ENCODE results near the gene GFER. TPM values are rescaled to one million over a fixed set of nuclear protein-coding genes. Genes with fewer than 3 reads are reported as not detected.
A peak's percentile ranks its signal among the peaks of the same experiment; 100 is the strongest.
"Not testable (repeated sequence)": the region's sequence is repeated elsewhere in the genome, so short reads cannot be mapped to it uniquely, and the experiment has no call there.

GFER gene
- total and polyA plus RNA-seq, 9 of the 15 experiments (the other 6 are each of a cell fraction or from before 2014, with no cell fraction given), result 4.3 to 53.7 (median 19.8) TPM

DNA sequence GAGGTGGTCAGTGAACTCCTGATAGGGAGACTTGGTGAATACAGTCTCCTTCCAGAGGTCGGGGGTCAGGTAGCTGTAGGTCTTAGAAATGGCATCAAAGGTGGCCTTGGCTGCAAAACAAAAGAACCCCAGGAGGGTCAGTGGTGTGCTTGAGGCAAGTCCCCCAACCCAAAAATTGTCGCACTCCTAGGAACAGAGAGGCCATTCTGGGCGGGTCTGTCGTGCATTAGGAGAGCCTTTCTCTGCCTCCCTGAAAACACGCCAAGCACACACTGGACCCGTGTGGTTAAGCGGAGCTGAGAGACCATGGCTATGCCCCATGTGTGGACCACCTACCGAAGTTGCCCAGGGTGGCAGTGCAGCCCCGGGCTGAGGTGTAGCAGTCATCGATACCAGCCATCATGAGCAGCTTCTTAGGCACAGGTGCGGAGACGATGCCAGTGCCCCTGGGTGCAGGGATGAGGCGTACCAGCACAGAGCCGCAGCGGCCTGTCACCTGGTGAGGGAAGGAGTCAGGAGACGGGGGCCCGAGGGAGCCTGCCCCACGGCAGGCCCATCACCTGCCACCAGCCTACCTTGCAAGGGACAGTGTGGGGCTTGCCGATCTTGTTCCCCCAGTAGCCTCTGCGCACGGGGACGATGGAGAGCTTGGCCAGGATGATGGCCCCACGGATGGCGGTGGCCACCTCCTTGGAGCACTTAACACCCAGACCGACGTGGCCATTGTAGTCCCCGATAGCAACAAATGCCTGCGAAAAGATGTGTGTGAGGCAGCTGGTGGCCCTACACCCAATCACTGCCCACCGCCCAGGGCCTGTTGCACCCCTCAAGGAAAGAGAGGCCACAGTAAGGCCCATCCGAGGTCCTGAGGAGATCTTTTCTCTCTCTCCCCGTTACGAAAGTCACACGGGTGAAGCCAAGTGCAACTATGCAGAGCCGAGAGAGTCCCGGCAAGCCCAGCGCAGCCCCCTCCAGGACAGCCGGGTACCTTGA, 21.5 kb upstream of the GFER start:
- ChIA-PET POLR2A (interaction anchor here (0.9 to 3.9 kb wide), 8 partner anchors 9 to 191 kb away, joined by 3 to 44 read pairs (median 4); partner anchors contain the start of genes EME2, MRPS34, RPL3L and TBL3), CTCF (ENCODE audit: low intra/inter-chr PET ratio) (interaction anchor here (0.7 kb wide), 1 partner anchor 65 kb away, joined by 4 read pairs; no protein-coding TSS in a partner anchor)
- in situ Hi-C loops (cut with MboI); FAIRE-seq; H3K9me3 ChIP-seq (replicated peaks; ENCODE audit: control insufficient read depth, insufficient read depth, low read depth, low read length); H3K27me3 ChIP-seq (ENCODE audit: control insufficient read depth in 2 of 2, insufficient read depth in 2 of 2, low read length in 2 of 2); H3K9me1 ChIP-seq (ENCODE audit: control insufficient read depth, insufficient read depth, low read length); ATAC-seq; H2AFZ ChIP-seq (ENCODE audit: low read depth, low read length); intact Hi-C loops (cut with micrococcal nuclease): not testable (repeated sequence)
- DNase-seq (ENCODE audit: extremely low read depth in 1 of 4, low spot score in 3 of 4), result peak in 1 of 4 experiments; percentile 19
- BruUV-seq (replicated peaks), result TSS peak; percentile 85
- H3K4me1 ChIP-seq (replicated peaks in 1 of 2; ENCODE audit: control insufficient read depth in 2 of 2, insufficient read depth in 2 of 2, low read length in 2 of 2), result peaks cover 8 to 62% of the 10 kb centered on the region in 2 experiments; a peak in 4 of 5 replicates
- peaks cover 35% of the 10 kb centered on the region for H4K20me1 ChIP-seq (replicated peaks; ENCODE audit: control insufficient read depth, insufficient read depth, low read length)
- 17% methylated on average over 31 of the region's 37 CpGs for WGBS (ENCODE audit: insufficient coverage, low coverage, missing lambda C conversion rate)
- H3K79me2 ChIP-seq (ENCODE audit: control insufficient read depth, insufficient read depth, low read length), result peaks cover 75% of the 10 kb centered on the region
- H3K4me3 ChIP-seq, result peak overlapping the region; percentile 89
- H3K4me2 ChIP-seq (ENCODE audit: insufficient read depth, low read length), result peak overlapping the region; percentile 100
- H3K9ac ChIP-seq (ENCODE audit: insufficient read depth in 1 of 2, low read depth in 2 of 2, low read length in 2 of 2), result peak overlapping the region; percentile 93 to 94
- peaks cover 38% of the 10 kb centered on the region for H3K36me3 ChIP-seq (ENCODE audit: control insufficient read depth, insufficient read depth, low read length)
- peak overlapping the region; percentile 85; the same call in 2 of the 3 replicates for H3K27ac ChIP-seq (ENCODE audit: extremely low read depth, low read depth, low read length)
- TF ChIP-seq SNRNP70 (optimal IDR thresholded peaks at IDR 0.05; ENCODE audit: low read depth, low read length) (peak; percentile 55), KDM5B (IDR thresholded peaks at IDR 0.05; ENCODE audit: insufficient replicate concordance, low read depth, low read length) (peak; percentile 9), POLR2G (IDR thresholded peaks at IDR 0.05; ENCODE audit: low read depth, low read length) (peak; percentile 72), PHF8 (IDR thresholded peaks at IDR 0.05; ENCODE audit: borderline replicate concordance, low read length) (0 out of 2 replicates have a peak, but pooled peaks have one; percentile 8), SUPT5H (IDR thresholded peaks at IDR 0.05) (peak; percentile 53), RBFOX2 (IDR thresholded peaks at IDR 0.05; ENCODE audit: low read depth, low read length) (peak; percentile 75)
- TF ChIP-seq, protein P1, sequence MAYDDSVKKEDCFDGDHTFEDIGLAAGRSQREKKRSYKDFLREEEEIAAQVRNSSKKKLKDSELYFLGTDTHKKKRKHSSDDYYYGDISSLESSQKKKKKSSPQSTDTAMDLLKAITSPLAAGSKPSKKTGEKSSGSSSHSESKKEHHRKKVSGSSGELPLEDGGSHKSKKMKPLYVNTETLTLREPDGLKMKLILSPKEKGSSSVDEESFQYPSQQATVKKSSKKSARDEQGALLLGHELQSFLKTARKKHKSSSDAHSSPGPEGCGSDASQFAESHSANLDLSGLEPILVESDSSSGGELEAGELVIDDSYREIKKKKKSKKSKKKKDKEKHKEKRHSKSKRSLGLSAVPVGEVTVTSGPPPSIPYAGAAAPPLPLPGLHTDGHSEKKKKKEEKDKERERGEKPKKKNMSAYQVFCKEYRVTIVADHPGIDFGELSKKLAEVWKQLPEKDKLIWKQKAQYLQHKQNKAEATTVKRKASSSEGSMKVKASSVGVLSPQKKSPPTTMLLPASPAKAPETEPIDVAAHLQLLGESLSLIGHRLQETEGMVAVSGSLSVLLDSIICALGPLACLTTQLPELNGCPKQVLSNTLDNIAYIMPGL (CRISPR knock-in tag; IDR thresholded peaks at IDR 0.05), result 0 out of 2 replicates have a peak, but pooled peaks have one; percentile 41
- TF ChIP-seq, protein P2, sequence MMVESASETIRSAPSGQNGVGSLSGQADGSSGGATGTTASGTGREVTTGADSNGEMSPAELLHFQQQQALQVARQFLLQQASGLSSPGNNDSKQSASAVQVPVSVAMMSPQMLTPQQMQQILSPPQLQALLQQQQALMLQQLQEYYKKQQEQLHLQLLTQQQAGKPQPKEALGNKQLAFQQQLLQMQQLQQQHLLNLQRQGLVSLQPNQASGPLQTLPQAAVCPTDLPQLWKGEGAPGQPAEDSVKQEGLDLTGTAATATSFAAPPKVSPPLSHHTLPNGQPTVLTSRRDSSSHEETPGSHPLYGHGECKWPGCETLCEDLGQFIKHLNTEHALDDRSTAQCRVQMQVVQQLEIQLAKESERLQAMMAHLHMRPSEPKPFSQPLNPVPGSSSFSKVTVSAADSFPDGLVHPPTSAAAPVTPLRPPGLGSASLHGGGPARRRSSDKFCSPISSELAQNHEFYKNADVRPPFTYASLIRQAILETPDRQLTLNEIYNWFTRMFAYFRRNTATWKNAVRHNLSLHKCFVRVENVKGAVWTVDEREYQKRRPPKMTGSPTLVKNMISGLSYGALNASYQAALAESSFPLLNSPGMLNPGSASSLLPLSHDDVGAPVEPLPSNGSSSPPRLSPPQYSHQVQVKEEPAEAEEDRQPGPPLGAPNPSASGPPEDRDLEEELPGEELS (CRISPR knock-in tag; IDR thresholded peaks at IDR 0.05; ENCODE audit: borderline replicate concordance), result peak; percentile 36; the same call in 1 of the 2 replicates
- TF ChIP-seq, protein P3, sequence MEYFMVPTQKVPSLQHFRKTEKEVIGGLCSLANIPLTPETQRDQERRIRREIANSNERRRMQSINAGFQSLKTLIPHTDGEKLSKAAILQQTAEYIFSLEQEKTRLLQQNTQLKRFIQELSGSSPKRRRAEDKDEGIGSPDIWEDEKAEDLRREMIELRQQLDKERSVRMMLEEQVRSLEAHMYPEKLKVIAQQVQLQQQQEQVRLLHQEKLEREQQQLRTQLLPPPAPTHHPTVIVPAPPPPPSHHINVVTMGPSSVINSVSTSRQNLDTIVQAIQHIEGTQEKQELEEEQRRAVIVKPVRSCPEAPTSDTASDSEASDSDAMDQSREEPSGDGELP (CRISPR knock-in tag; IDR thresholded peaks at IDR 0.05; ENCODE audit: borderline replicate concordance), result peak; percentile 19; the same call in 1 of the 2 replicates
